GM21529 (cell line): Measurements from ENCODE around the gene LRP1-AS.

Experiments used
- ATAC-seq: cut with Tn5 transposase; IDR thresholded peaks from one replicate; pipeline ENCODE4 v1.9.1; 2021; ENCODE audit not compliant: unreplicated experiment

Gene LRP1-AS

DNA sequence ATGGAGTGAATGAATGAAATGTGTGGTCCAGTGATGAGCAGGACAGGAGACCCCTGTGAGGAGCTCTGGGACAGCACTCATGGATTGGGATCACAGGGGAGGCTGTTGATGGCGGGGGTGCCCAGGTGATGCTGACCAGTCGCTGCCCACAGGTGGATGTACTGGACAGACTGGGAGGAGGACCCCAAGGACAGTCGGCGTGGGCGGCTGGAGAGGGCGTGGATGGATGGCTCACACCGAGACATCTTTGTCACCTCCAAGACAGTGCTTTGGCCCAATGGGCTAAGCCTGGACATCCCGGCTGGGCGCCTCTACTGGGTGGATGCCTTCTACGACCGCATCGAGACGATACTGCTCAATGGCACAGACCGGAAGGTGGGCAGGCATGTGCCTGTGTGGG is 13.3 kb upstream of the LRP1-AS start:
- no peak for ATAC-seq

DNA sequence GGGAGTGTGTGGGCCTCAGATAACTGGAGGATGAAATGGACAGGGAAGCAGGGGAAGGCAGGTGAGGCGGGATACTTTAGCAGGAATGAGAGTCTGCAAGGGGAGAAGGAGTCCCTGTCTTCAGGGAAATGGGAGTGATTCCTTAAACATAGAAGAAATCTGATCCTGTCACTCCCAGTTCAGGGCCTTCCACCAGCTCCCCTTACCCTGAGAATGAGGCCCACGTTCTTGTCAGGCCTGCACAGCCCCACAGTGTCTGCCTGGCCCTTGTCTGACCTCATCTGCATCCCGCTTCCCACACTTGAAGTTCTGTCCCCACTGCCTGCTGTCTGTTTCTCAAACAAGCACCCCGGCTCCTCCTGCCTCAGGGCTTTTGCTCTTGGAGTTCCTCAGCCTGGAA is 12.6 kb upstream of the LRP1-AS start:
- ATAC-seq, result no peak

GRCh38 chr12:57159311-57159710 is 11.9 kb upstream of the LRP1-AS start:
- ATAC-seq, result no peak

- no peak for ATAC-seq
Measured at GRCh38 chr12:57158665-57159064, 11.2 kb upstream of the LRP1-AS start.

DNA sequence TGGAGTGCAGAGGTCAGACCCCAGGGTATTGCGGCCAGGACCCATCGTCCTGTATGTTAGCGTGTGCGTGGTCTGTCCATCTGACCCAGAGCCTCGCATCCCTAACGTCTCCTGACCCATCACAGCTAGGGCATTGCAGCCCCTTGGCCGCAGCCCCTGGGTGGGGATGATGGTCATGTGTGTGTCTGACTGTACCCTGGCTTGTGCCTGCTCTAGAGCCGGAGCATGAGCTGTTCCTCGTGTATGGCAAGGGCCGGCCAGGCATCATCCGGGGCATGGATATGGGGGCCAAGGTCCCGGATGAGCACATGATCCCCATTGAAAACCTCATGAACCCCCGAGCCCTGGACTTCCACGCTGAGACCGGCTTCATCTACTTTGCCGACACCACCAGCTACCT is 10.8 kb upstream of the LRP1-AS start:
- no peak for ATAC-seq

- no peak for ATAC-seq
Measured at GRCh38 chr12:57157588-57158173, 10.3 kb upstream of the LRP1-AS start.

GRCh38 chr12:57156701-57157403 is 9.4 kb upstream of the LRP1-AS start:
- ATAC-seq, result no peak

GRCh38 chr12:57154804-57155434 is 7.5 kb upstream of the LRP1-AS start:
- no peak for ATAC-seq

- ATAC-seq, result no peak
Measured at GRCh38 chr12:57154076-57154475, 6.7 kb upstream of the LRP1-AS start.

- no peak for ATAC-seq
Measured at GRCh38 chr12:57153415-57153997, 6.1 kb upstream of the LRP1-AS start.

DNA sequence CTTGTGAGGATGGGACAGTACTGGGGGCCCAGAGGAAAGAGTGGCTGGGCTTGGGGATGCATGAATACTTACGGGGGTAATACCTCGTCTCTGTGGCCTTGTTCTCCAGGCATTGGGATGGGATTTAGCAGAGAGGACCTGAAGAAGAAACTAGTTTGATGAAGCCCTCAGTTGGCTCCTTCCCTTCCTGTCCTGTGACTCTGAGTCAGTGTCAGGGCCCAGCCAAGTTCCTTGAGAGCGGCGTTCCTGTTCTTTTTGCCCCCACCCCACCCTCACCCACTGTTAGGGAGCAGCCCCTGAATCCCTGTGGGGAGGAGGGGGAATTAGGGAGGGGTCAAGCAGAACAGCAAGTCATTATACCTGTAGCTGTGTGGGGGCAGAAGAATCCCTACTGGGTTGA is 5.2 kb upstream of the LRP1-AS start:
- no peak for ATAC-seq

- no peak for ATAC-seq
Measured at GRCh38 chr12:57151741-57152630, 4.6 kb upstream of the LRP1-AS start.

DNA sequence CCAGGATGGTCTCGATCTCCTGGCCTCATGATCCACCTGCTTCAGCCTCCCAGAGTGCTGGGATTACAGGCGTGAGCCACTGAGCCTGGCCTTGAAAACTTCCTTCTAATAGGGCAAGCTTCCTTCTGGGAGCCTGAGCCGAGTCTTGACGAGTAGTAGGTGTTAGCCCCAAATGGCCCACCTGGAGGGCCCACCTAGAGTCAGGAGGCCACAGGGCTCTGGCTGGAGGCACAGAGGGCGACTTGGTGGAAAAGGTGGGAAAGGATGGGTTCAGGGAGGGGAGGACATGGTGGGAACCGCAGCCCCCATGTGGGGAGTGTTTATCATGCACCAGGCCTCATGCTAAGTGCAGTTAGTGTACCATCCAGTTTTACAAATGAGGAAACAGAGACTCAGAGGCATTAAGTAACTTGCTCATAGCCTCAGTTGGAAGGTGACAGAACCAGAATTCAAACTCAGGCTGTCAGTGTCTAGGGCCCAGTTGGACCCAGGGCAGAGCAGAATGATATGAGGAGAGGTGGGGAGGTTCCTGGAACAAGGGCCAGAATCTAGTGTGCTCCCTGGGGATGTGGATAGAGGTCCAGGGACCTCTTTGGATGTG is 3.1 kb upstream of the LRP1-AS start:
- ATAC-seq, result no peak

DNA sequence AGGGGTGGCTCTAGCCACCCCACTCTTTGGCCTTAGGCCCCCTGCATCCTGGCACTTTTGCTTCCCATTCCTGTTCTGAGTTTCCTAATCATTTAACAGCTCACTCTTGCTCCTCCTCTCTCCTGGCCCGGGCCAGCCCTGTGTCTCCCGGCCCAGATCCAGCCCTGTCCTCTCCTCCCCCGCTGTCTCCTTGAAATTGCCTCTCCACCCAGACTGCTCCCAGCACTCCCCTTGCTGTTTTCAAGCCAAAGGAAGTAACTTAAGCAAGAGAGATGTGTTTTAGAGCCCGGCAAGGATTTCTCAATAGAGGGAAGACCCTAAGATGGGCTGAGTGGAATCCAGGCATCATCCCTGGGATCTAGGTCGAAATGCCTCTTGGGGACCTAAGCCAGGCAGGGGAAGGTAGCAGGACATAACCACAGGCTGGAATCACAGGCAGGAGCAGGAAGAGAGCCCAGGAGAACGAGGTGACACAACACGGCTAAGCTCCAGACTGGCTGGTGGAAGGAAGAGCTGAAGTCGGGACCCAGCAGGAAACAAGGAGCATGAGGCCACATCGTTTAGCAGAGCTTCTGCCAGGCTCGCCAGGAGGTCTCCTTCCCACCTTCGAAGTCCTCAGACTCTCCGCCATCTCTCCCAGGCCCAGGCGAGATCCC is 2.0 kb upstream of the LRP1-AS start:
- no peak for ATAC-seq

- ATAC-seq, result no peak
Measured at GRCh38 chr12:57148469-57149244, 1.2 kb upstream of the LRP1-AS start.

DNA sequence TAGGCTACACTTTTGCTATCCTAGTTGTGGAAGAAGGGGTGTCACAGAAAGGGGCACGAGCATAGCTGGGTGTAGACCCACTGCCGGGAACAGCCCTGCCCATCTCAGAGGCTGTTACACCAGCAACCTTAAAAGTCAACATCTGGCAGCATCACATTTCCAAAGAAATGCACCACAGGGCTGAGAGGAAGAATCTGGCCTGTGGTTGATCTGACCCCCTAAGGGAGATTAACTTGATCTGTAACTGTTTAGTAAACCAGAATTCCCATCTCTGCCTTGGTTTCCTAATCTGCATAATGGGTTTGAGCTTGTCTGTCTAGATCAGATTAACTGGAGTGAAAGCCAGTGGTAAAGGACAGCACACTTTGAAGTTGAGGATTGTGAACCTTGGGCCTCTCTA is 1.3 kb downstream of the LRP1-AS start:
- ATAC-seq, result no peak

DNA sequence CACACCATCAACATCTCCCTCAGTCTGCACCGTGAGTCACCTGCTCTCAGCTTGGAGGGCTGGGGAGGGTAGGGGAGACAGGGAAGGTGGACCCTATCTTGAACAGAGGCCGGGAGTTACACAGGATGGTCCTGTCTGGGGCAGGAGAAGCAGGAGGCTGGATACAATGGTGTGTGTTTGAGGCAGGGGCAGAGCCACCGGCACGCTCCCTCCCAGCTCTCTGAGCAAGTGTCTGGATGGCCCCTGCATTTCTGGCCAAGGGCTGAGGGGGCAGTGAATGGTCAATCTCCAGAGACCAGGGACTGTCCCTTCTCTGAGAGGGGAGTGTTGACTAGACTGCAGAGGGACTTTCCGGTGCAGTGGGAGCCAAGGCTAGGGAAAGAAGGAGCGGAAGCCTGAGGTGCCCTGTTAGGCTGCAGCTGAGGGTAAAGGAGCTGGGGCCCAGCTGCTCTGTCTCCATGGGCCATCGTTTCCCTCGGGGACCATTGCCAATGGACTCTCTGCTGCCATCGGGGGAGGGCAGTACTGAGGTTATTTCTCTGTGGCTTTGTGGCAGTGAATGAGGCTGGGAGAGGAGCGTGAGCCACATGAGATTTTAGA is 1.9 kb downstream of the LRP1-AS start:
- ATAC-seq, result no peak

- no peak for ATAC-seq
Measured at GRCh38 chr12:57143454-57143853, 4.0 kb downstream of the LRP1-AS start.

DNA sequence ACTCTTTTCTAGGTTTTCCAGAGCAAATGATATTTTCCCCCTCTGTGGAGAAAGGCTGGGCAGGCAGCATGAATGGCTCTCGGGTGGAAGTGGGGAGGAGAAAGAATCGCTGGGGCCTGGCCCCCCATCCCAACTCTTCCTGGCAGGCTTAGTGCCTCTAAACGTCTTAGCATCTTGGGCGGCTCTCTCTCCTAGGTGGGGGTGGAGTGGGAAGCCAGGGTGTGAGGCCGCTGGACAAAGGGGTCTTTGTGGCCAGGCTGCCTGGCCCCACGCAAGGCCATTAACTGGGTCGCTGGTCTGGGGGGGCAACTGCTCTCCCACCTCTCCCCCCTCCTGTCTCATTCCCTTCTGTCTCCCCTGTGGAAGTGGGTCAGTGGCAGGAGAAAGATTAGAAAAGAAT is 4.7 kb downstream of the LRP1-AS start:
- ATAC-seq, result no peak
